Panc1 (cell line): Measurements from ENCODE around the gene GRN. TPM values are rescaled to one million over a fixed set of nuclear protein-coding genes. Genes with fewer than 3 reads are reported as not detected.

ENCODE experiments used
- ATAC-seq: fragments of 200-7000 bp; cut with Tn5 transposase; 2 replicates; pipeline ENCODE4 v1.9.1; 2020; ENCODE audit warnings: mild to moderate bottlenecking, moderate library complexity
- BruUV-seq: library from RNA; stranded (reverse); fragments of 400-500 nt; replicated peaks from 2 replicates; lab custom pipeline; 2021; lab: Mats Ljungman, UMichigan
- CTCF ChIA-PET: fragments of 300-600 bp; sonication (Branson Sonifier 250); formaldehyde crosslinking; loops from one replicate; lab custom pipeline; 2022; ENCODE audit warnings: antibody characterized with exemption; lab: Charles Lee
- POLR2A ChIA-PET: fragments of 300-600 bp; sonication (Branson Sonifier 250); formaldehyde crosslinking; loops from one replicate; lab custom pipeline; 2022; ENCODE audit warnings: antibody characterized with exemption; lab: Charles Lee
- DNase-seq: peaks from one replicate; pipeline ENCODE4 v3.0.0-alpha.2; 2010; ENCODE audit warnings: low read depth, low spot score
- H3K27ac ChIP-seq: 2 replicates; pipeline ENCODE4 v1.5.1; 2011; ENCODE audit warnings: mild to moderate bottlenecking, low read length, inconsistent platforms
- H3K27me3 ChIP-seq: fragments of 200-500 bp; sonication (Bioruptor generic); 2 replicates; pipeline ENCODE4 v1.6.0; 2014; ENCODE audit warnings: low read length, inconsistent platforms; ENCODE audit not compliant: control insufficient read depth, insufficient read depth
- H3K36me3 ChIP-seq: fragments of 200-500 bp; sonication (Bioruptor generic); 2 replicates; pipeline ENCODE4 v1.5.1; 2014; ENCODE audit warnings: inconsistent platforms, mild to moderate bottlenecking, low read length, moderate library complexity; ENCODE audit not compliant: control insufficient read depth, insufficient read depth
- H3K4me1 ChIP-seq: 2 replicates; pipeline ENCODE4 v1.5.1; 2011; ENCODE audit warnings: inconsistent platforms, mild to moderate bottlenecking, low read length, moderate library complexity; ENCODE audit not compliant: control insufficient read depth, insufficient read depth
- H3K4me3 ChIP-seq, 2 experiments: 2 replicates each; pipeline ENCODE4 v1.5.1; 2011 to 2012; ENCODE audit warnings: low read depth in 2 of 2, low read length in 2 of 2, mild to moderate bottlenecking in 2 of 2, inconsistent platforms in 1 of 2, moderate library complexity in 1 of 2
- H3K9me3 ChIP-seq: fragments of 200-500 bp; sonication (Bioruptor generic); 2 replicates; pipeline ENCODE4 v1.5.1; 2014; ENCODE audit warnings: low read depth, mild to moderate bottlenecking, inconsistent platforms, low read length, moderate library complexity; ENCODE audit not compliant: control insufficient read depth, insufficient read depth
- POLR2AphosphoS5 ChIP-seq: IDR thresholded peaks from 2 replicates; pipeline ENCODE4 v1.6.1; 2012; ENCODE audit warnings: mild to moderate bottlenecking, low read depth, low read length, moderate library complexity
- in situ Hi-C: cut with HindIII; loops from 2 replicates; pipeline ENCODE4 v1.10.0; 2016; ENCODE audit warnings: low sequenced_read_pairs, low pct_unique_long_range_greater_than_20kb
- intact Hi-C: fragments of 100-400 bp; cut with micrococcal nuclease; formaldehyde crosslinking; loops from one replicate; pipeline ENCODE4 v1.10.0; 2022; ENCODE audit not compliant: unreplicated experiment
- total RNA-seq: library from RNA; stranded (reverse); gene quantifications from one replicate; pipeline ENCODE4 v1.2.1, GENCODE V29; 2021; ENCODE audit not compliant: unreplicated experiment
- TF ChIP-seq, protein P1 (sequence below): fragments of 450-650 bp; IDR thresholded peaks from 2 replicates; pipeline ENCODE4 v1.5.1; 2017; ENCODE audit warnings: mild to moderate bottlenecking

The GRN gene
- total RNA-seq, 1 experiment from 2014 or later, result 304 TPM

DNA sequence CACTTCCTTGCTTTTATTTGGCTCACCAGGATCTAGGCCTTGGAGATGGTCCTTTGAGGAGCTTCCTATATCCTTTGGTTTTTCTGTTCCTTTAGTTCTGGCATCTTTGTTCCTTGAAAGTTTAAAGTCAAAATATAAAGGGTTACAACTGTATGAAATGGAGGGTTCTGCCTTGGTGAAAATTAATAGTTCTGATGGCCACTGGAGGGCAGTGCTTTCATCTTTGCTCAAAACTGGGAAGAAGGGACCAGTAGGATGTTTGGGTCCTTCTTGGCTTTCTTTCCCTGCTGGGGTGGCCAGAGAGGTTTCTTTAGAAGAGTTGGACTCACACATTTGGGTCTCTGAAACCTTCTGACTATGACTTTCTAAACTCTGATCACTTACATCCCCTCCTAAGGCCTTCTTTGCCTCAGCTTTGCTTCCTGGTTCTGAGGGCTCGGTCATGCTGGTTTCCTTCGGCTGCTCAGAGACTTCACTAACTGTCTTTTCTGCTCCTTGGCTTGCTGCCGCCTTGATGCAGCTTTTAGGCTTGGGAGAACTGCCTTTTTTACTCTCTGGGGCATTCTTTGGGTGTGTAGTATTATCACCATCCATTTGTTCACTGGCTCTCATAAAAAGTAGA, 55.2 kb downstream of the GRN start:
- ChIA-PET POLR2A (no interaction called here), CTCF (no interaction called here)
- no peak overlapping the region for H3K27ac ChIP-seq
- TF ChIP-seq POLR2AphosphoS5, result no peak
- TF ChIP-seq, protein P1, sequence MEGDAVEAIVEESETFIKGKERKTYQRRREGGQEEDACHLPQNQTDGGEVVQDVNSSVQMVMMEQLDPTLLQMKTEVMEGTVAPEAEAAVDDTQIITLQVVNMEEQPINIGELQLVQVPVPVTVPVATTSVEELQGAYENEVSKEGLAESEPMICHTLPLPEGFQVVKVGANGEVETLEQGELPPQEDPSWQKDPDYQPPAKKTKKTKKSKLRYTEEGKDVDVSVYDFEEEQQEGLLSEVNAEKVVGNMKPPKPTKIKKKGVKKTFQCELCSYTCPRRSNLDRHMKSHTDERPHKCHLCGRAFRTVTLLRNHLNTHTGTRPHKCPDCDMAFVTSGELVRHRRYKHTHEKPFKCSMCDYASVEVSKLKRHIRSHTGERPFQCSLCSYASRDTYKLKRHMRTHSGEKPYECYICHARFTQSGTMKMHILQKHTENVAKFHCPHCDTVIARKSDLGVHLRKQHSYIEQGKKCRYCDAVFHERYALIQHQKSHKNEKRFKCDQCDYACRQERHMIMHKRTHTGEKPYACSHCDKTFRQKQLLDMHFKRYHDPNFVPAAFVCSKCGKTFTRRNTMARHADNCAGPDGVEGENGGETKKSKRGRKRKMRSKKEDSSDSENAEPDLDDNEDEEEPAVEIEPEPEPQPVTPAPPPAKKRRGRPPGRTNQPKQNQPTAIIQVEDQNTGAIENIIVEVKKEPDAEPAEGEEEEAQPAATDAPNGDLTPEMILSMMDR, result peak; percentile 70
- no peaks in the 10 kb centered on the region for H3K27me3 ChIP-seq
- in situ Hi-C loops (no loop called here), intact Hi-C loops (no loop called here)
- peaks cover 10% of the 10 kb centered on the region for H3K36me3 ChIP-seq
- H3K9me3 ChIP-seq, result no peaks in the 10 kb centered on the region
- no peak for DNase-seq
- ATAC-seq, result no peak
- no TSS peak for BruUV-seq
- H3K4me3 ChIP-seq, result no peak overlapping the region
- no peaks in the 10 kb centered on the region for H3K4me1 ChIP-seq

Other genes starting within 250 kb of the GRN start
- 11.5 TPM for gene HDAC5, start 221.7 kb upstream of the GRN start, total RNA-seq
- gene HROB, start 203.4 kb upstream of the GRN start, total RNA-seq, result 7.8 TPM
- not detected for gene ASB16, start 174.6 kb upstream of the GRN start, total RNA-seq
- gene TMUB2, start 158.3 kb upstream of the GRN start, total RNA-seq, result 30.7 TPM
- 69.8 TPM for gene ATXN7L3, start 145.4 kb upstream of the GRN start, total RNA-seq
- gene UBTF, start 125.6 kb upstream of the GRN start, total RNA-seq, result 116 TPM
- not detected for gene SLC4A1, start 77.2 kb upstream of the GRN start, total RNA-seq
- 3.6 TPM for gene RUNDC3A, start 36.7 kb upstream of the GRN start, total RNA-seq
- gene SLC25A39, start 20.5 kb upstream of the GRN start, total RNA-seq, result 138 TPM
- 7.6 TPM for gene FAM171A2, start 18.6 kb downstream of the GRN start, total RNA-seq
- 2.4 TPM for gene ITGA2B, start 44.3 kb downstream of the GRN start, total RNA-seq
- gene GPATCH8, start 158.1 kb downstream of the GRN start, total RNA-seq, result 30.8 TPM
- gene FZD2, start 212.2 kb downstream of the GRN start, total RNA-seq, result 35.4 TPM